Fibroblast of villous mesenchyme (primary cell): Measurements from ENCODE around the gene GPR85. TPM values are rescaled to one million over a fixed set of nuclear protein-coding genes. Genes with fewer than 3 reads are reported as not detected.

Experiments
- DNase-seq: peaks from one replicate; pipeline ENCODE4 v3.0.0-alpha.2; 2010; ENCODE audit warnings: low read depth
- H3K4me3 ChIP-seq: 2 replicates; pipeline ENCODE4 v1.5.1; 2011; ENCODE audit warnings: low read depth, mild to moderate bottlenecking, low read length
- CTCF ChIP-seq: IDR thresholded peaks from 2 replicates; pipeline ENCODE4 v1.5.1; 2012; ENCODE audit warnings: low read depth, mild to moderate bottlenecking, low read length; ENCODE audit not compliant: insufficient read depth
- total RNA-seq: library from RNA; depleted of rRNA; stranded (reverse); fragments of >200 nt; gene quantifications from 2 replicates; pipeline ENCODE4 v1.2.3, GENCODE V29; 2012

The GPR85 gene
- total RNA-seq, 1 donor: 2.6 TPM

- H3K4me3 ChIP-seq: no peak overlapping the region
- no peak for TF ChIP-seq CTCF
- DNase-seq: no peak
Observed at GRCh38 chr7:113099284-113099919, 12.8 kb upstream of the GPR85 start.

GRCh38 chr7:113094517-113095249 lies 8.1 kb upstream of the GPR85 start:
- DNase-seq: no peak
- H3K4me3 ChIP-seq: no peak overlapping the region
- no peak for TF ChIP-seq CTCF

DNA sequence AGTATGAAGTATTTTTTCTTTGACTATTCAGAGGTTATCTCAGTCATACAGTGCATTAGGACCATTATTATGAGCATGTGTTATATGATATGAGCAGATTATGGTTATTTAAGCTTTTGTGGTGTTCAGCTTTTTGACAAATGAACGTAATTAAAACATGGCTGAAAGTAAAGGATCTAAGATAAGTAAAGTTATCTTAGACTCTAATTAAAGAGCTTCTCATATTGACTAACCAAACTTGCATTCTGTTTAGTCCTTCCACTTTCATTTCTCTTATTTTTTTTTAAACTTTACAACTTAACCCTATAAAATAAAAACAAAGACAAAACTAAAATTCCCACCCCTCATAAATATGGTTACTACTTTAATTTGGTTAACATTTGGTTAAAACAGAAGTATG lies 6.9 kb upstream of the GPR85 start:
- H3K4me3 ChIP-seq: no peak overlapping the region
- no peak for DNase-seq
- no peak for TF ChIP-seq CTCF

DNA sequence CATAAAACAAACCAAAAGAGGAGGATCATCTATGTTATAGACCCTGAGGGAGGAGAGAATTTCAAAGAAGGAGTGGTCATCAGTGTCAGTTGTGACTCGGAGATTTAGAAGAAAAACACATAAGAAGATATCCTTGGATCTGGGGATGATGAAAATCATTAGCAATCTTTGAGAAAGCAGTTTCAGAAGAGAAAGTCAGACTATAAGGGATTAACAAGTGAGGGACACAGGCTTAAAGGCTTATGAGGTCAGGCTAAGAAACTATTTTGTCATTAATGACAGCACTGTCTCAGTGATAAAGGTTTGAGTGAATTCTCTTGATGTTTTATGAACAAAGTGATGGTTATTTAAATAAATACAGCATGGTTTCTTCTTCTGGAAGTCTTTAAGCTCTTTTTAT lies 6.1 kb upstream of the GPR85 start:
- DNase-seq: no peak
- H3K4me3 ChIP-seq: no peak overlapping the region
- TF ChIP-seq CTCF: no peak

DNA sequence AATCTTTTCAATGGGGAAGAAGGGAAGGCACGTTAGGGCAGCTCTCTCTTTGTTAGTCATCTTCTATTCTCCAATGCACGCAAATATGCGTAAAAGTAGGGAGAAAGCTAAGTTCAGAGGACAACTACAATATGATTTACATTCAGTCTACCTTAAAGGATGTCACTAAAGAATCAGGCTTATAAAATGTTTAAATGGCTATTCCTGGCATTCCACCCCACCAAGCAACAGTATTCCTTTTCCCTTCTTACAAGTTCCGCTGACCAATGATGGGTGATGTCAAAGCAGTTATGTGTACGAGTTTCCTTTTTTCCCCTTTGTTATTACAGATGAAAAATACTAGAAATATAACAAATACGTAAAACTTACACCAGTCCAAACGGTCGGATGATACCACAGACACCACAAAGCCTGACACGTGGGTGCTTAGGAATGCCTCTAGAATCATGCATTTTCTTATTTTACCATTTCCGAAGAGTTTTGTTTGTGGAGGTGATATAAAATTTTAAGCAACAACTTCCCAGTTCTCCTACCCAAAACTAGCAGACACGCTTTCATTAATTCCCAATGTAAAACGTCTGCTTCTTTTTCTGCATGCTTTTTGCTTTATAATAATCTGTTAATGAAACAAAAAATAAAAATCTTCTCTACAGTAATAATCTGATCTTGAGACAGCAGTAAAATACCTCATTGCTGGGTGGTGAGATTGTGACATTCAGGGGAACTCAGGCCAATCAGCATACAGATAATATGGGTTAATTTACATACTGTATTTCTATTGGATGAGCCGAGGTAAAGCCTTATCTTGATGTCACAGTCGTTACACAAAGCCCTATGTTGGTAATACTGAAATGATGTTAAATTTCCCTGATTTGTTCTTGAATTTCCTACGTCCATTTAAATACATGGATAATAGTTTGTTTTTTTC lies 708 bp upstream of the GPR85 start:
- H3K4me3 ChIP-seq: peak overlapping the region; percentile 66
- TF ChIP-seq CTCF: no peak
- DNase-seq: peak; percentile 88

- no peak for TF ChIP-seq CTCF
- H3K4me3 ChIP-seq: peak overlapping the region; percentile 66
- peak; percentile 12 for DNase-seq
Observed at GRCh38 chr7:113085781-113086390, 741 bp downstream of the GPR85 start.
